Activated naive CD8-positive, alpha-beta T cell treated with anti-CD3 and anti-CD28 coated beads, Interleukin-2, amount 50 U/mL, for 24 hours (primary cell): ENCODE measurements around the gene FANCC.

Experiments used
- ATAC-seq: fragments of 150-1000 bp; cut with Tn5 transposase; one replicate; pipeline ENCODE4 v1.10.0; 2021
- DNase-seq: peaks from one replicate; pipeline ENCODE4 v3.0.0; 2021
- H3K27ac Mint-ChIP-seq: one replicate; pipeline ENCODE4 v1.8.0; 2021; ENCODE audit warnings: mild to moderate bottlenecking, mixed read lengths
- H3K27me3 Mint-ChIP-seq: one replicate; pipeline ENCODE4 v1.8.0; 2021; ENCODE audit warnings: mixed read lengths
- H3K36me3 Mint-ChIP-seq: one replicate; pipeline ENCODE4 v1.8.0; 2021; ENCODE audit warnings: low read depth, mixed read lengths
- H3K4me1 Mint-ChIP-seq: one replicate; pipeline ENCODE4 v1.8.0; 2021; ENCODE audit warnings: mixed read lengths
- H3K4me3 Mint-ChIP-seq: one replicate; pipeline ENCODE4 v1.8.0; 2021; ENCODE audit warnings: mild to moderate bottlenecking, moderate library complexity, mixed read lengths
- H3K9me3 Mint-ChIP-seq: one replicate; pipeline ENCODE4 v1.8.0; 2021; ENCODE audit warnings: mixed read lengths

Gene FANCC

DNA sequence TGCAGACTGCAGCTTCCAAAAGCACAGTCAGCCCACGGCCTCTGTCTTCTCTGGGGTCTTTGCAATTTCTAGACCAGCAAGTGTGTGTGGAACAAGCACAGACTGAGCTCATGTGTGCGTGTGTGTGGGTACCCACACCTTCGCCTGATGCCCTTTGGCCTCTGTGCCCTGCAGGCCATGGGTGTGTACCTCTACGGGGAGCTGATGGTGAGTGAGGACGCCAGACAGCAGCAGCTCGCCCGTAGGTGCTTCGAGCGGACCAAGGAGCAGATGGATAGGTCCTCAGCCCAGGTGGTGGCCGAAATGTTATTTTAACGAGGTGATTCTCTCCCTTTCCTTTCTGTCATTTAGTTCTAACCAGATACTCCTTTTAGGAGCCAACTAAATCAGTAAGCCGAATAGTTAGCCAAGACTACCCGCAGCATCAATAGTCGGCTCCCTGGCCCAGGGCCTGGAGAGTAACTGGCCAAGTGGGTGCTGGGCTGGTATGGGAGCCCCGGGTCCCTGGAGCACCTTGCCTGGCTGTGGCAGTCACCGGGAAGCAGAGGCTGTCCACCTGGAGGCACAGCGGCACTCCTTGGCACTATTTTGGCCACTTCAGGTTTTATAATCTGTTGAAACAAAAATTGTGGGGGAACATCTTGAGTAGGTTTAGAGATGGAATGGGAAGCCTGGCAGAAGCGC lies 235.0 kb downstream of the FANCC start:
- H3K27me3 Mint-ChIP-seq, result no peaks in the 10 kb centered on the region
- DNase-seq, result no peak
- H3K4me1 Mint-ChIP-seq, result no peaks in the 10 kb centered on the region
- no peak overlapping the region for H3K4me3 Mint-ChIP-seq
- H3K9me3 Mint-ChIP-seq, result no peaks in the 10 kb centered on the region
- ATAC-seq, result no peak
- H3K36me3 Mint-ChIP-seq, result peaks cover 6% of the 10 kb centered on the region
- no peak overlapping the region for H3K27ac Mint-ChIP-seq

DNA sequence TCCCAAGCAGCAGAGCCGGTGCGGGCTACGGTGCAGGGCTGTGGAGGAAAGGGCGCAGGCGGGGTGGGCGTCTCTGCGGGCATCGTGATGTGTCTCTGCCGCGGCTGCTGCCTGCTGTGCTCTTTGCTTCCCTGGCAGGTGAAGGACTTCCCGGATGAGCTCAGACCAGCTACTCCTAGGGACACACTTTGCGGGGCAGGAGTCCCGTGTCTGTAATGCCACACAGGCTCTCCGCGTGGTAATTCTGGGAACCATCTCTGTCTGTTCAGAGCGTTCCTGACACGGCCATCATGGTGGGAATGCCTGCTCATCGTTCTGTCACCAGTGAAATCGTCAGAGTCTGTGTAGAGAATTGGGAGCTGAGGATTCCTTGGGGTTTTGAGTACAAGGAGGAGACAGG lies 235.5 kb downstream of the FANCC start:
- no peak for DNase-seq
- no peak overlapping the region for H3K4me3 Mint-ChIP-seq
- no peaks in the 10 kb centered on the region for H3K4me1 Mint-ChIP-seq
- no peak overlapping the region for H3K27ac Mint-ChIP-seq
- ATAC-seq, result no peak
- H3K27me3 Mint-ChIP-seq, result no peaks in the 10 kb centered on the region
- H3K9me3 Mint-ChIP-seq, result no peaks in the 10 kb centered on the region
- peaks cover 6% of the 10 kb centered on the region for H3K36me3 Mint-ChIP-seq

DNA sequence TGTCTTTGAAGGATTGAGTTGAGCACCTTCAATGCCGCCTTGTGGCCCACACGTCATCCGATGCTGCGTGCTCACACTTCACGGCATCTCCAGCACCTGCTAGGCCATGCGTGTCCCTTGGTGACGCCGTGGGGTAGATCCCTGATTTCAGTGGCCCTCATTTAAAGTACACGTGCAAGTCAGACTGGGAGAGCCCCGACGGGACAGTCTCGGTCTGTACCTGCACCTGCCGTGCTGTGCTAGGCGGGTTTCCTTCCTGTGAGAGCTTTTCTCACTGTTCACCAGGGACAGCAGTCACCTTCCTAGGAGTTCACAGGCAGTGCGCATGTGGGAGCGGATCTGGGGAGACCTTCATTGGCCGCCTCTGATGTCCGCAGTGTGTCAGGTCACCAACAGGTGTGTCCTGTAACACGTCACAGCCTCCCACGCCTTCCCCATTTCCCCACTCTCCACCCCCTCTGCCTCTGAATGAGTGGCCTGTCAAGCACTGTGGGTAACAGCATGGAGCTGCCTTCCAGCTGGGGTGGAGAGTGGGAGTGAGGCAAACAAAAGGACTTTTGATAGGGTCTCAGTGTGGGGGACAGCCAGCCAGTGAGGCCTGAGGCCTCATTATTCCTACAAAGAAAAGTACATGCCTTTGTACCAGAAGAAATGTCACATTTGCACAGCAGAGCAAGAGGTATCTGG lies 236.4 kb downstream of the FANCC start:
- no peak for DNase-seq
- ATAC-seq, result no peak
- H3K9me3 Mint-ChIP-seq, result no peaks in the 10 kb centered on the region
- H3K4me3 Mint-ChIP-seq, result no peak overlapping the region
- no peaks in the 10 kb centered on the region for H3K4me1 Mint-ChIP-seq
- H3K36me3 Mint-ChIP-seq, result peaks cover 2% of the 10 kb centered on the region
- no peaks in the 10 kb centered on the region for H3K27me3 Mint-ChIP-seq
- no peak overlapping the region for H3K27ac Mint-ChIP-seq

DNA sequence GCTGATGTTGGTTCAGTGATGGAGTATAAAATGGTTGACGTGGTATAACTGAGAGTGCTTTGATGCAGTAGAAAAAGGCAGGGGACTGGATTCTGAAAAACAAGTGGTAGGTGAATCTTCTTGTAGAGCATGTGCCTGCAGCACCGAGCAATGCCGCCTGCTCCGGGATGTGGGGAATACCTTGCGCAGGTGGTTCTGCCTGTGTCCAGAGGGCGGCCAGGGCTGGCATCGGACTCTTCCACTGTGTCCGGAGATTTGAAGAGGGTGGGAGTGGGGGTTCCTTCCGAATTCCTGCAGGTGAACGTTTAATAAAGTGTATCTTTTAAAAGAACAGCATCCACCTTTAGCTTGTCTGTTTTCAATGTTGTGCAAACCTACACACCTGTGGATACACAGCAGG lies 238.0 kb downstream of the FANCC start:
- Mint-ChIP-seq H3K27me3 (no peaks in the 10 kb centered on the region), H3K4me3 (no peak overlapping the region), H3K36me3 (peaks cover 2% of the 10 kb centered on the region), H3K9me3 (no peaks in the 10 kb centered on the region), H3K4me1 (no peaks in the 10 kb centered on the region), H3K27ac (no peak overlapping the region)
- no peak for ATAC-seq
- DNase-seq, result no peak

GRCh38 chr9:95078939-95079338 lies 238.6 kb downstream of the FANCC start:
- no peak for DNase-seq
- no peaks in the 10 kb centered on the region for H3K4me1 Mint-ChIP-seq
- no peak overlapping the region for H3K27ac Mint-ChIP-seq
- ATAC-seq, result no peak
- H3K9me3 Mint-ChIP-seq, result no peaks in the 10 kb centered on the region
- no peak overlapping the region for H3K4me3 Mint-ChIP-seq
- no peaks in the 10 kb centered on the region for H3K27me3 Mint-ChIP-seq
- H3K36me3 Mint-ChIP-seq, result peaks cover 2% of the 10 kb centered on the region

GRCh38 chr9:95078511-95078910 lies 239.0 kb downstream of the FANCC start:
- DNase-seq (no peak), ATAC-seq (no peak)
- Mint-ChIP-seq H3K4me1 (no peaks in the 10 kb centered on the region), H3K4me3 (no peak overlapping the region), H3K9me3 (no peaks in the 10 kb centered on the region), H3K27me3 (no peaks in the 10 kb centered on the region), H3K36me3 (peaks cover 2% of the 10 kb centered on the region), H3K27ac (no peak overlapping the region)

- H3K27me3 Mint-ChIP-seq, result no peaks in the 10 kb centered on the region
- ATAC-seq, result no peak
- H3K27ac Mint-ChIP-seq, result no peak overlapping the region
- no peaks in the 10 kb centered on the region for H3K36me3 Mint-ChIP-seq
- no peak overlapping the region for H3K4me3 Mint-ChIP-seq
- no peak for DNase-seq
- H3K4me1 Mint-ChIP-seq, result no peaks in the 10 kb centered on the region
- no peaks in the 10 kb centered on the region for H3K9me3 Mint-ChIP-seq
Observed at GRCh38 chr9:95077766-95078370, 239.6 kb downstream of the FANCC start.

DNA sequence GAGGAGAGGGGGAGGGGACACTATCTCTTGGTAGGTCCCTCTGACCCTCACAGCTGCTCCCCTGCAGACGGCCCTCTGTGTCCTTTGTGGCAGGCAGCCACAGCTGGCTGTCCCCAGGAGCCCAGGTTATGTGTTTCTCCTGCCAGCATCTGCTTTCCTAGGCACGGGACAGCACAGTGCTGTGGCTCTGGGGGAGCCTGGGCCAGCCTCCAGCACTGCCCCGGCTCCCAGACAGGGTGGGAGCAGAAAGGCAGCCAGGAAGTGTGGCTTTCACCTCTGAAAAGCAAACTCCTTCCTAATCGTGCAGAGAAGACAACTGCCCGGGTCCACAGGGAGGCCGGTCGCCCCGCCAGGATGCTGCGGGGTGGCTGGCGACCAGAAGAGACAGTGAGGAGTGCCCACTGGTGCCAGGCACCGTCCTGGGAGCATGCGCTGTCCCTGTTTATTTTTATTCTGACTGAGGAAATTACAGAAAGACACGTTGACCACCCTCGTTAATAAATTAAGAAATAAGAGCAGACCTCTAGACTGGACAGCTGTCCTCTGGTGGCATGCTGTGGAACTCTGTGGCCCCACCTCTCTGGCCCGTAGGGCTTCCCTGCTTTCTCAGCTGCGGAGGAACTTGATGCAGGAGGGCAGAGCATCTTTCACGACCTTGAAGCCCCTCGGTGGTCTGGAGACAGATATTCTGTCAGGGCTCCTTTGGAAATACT lies 240.3 kb downstream of the FANCC start:
- DNase-seq (no peak), ATAC-seq (no peak)
- Mint-ChIP-seq H3K36me3 (no peaks in the 10 kb centered on the region), H3K27me3 (no peaks in the 10 kb centered on the region), H3K9me3 (no peaks in the 10 kb centered on the region), H3K4me1 (no peaks in the 10 kb centered on the region), H3K4me3 (no peak overlapping the region), H3K27ac (no peak overlapping the region)

- DNase-seq (no peak), ATAC-seq (no peak)
- Mint-ChIP-seq H3K9me3 (no peaks in the 10 kb centered on the region), H3K36me3 (no peaks in the 10 kb centered on the region), H3K4me3 (no peak overlapping the region), H3K27ac (no peak overlapping the region), H3K4me1 (no peaks in the 10 kb centered on the region), H3K27me3 (no peaks in the 10 kb centered on the region)
Observed at GRCh38 chr9:95076696-95077052, 240.8 kb downstream of the FANCC start.

GRCh38 chr9:95075700-95076099 lies 241.8 kb downstream of the FANCC start:
- Mint-ChIP-seq H3K36me3 (no peaks in the 10 kb centered on the region), H3K4me3 (no peak overlapping the region), H3K27ac (no peak overlapping the region), H3K27me3 (no peaks in the 10 kb centered on the region), H3K4me1 (no peaks in the 10 kb centered on the region), H3K9me3 (no peaks in the 10 kb centered on the region)
- ATAC-seq (no peak), DNase-seq (no peak)

DNA sequence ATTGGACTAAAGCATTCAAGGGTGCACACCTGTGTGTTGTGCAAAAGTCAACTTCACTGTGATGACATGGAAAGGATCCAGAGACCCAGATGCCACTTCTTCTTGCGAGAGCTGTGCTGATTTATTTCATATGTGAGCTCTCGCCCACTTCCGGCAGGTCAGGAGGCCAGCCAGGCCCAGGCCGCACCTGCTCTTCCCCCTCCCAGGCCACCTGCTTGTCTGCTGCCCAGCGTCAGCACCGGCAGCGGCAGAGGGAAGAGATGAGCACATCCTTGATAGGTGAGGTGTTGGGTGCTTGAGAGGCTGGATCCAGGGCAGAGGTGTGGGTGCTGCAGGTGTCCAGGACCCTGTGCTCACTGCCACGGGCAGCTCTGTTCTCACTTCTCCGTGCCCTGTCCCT lies 242.9 kb downstream of the FANCC start:
- no peak overlapping the region for H3K27ac Mint-ChIP-seq
- no peak for ATAC-seq
- H3K9me3 Mint-ChIP-seq, result no peaks in the 10 kb centered on the region
- no peak overlapping the region for H3K4me3 Mint-ChIP-seq
- no peaks in the 10 kb centered on the region for H3K36me3 Mint-ChIP-seq
- no peaks in the 10 kb centered on the region for H3K27me3 Mint-ChIP-seq
- H3K4me1 Mint-ChIP-seq, result no peaks in the 10 kb centered on the region
- no peak for DNase-seq

DNA sequence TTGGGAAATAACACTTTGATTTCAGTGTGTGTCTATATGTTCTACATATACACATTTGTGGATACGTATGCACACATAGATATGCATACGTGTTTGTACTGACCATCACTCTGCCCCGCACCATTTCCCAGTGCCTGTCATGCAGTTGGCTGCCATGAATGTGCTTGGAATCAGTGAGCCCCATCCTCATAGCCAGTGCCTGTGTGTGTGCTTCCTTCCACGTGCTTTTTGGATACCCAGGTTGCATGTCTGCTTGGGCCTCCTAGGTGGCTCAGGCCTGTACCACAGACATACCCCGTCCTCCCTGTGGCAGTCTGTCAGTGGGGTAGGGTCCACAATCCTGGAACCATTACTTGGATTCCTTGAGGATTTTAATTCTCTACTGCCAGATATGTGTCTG lies 243.6 kb downstream of the FANCC start:
- no peaks in the 10 kb centered on the region for H3K36me3 Mint-ChIP-seq
- H3K27me3 Mint-ChIP-seq, result no peaks in the 10 kb centered on the region
- ATAC-seq, result no peak
- no peak overlapping the region for H3K27ac Mint-ChIP-seq
- H3K4me3 Mint-ChIP-seq, result no peak overlapping the region
- no peak for DNase-seq
- no peaks in the 10 kb centered on the region for H3K9me3 Mint-ChIP-seq
- no peaks in the 10 kb centered on the region for H3K4me1 Mint-ChIP-seq

- H3K27me3 Mint-ChIP-seq, result no peaks in the 10 kb centered on the region
- H3K4me1 Mint-ChIP-seq, result no peaks in the 10 kb centered on the region
- no peaks in the 10 kb centered on the region for H3K9me3 Mint-ChIP-seq
- no peak overlapping the region for H3K27ac Mint-ChIP-seq
- H3K36me3 Mint-ChIP-seq, result no peaks in the 10 kb centered on the region
- DNase-seq (no peak), ATAC-seq (no peak)
- H3K4me3 Mint-ChIP-seq, result no peak overlapping the region
Observed at GRCh38 chr9:95073042-95073607, 244.4 kb downstream of the FANCC start.

DNA sequence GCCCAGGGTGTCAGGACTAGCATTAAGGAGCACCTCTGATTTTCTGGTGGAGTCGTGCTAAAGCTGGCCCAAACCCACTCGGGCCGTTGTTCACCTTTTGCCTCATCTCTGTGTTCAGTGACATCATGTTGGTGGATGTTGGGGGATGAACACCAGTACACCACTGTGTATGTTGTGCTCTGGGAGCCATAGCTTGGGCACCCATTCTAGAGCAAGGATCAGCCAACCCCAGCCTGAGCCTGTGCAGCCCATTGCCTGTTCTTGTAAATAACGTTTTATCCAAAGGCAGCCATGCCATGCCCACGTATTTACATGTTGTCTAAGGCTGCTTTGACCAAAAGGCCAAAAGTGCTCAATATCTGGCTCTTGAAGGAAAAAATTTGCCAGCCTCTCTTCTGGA lies 245.6 kb downstream of the FANCC start:
- Mint-ChIP-seq H3K27me3 (no peaks in the 10 kb centered on the region), H3K9me3 (no peaks in the 10 kb centered on the region), H3K36me3 (no peaks in the 10 kb centered on the region), H3K4me3 (no peak overlapping the region), H3K27ac (no peak overlapping the region), H3K4me1 (no peaks in the 10 kb centered on the region)
- no peak for DNase-seq
- ATAC-seq, result no peak

DNA sequence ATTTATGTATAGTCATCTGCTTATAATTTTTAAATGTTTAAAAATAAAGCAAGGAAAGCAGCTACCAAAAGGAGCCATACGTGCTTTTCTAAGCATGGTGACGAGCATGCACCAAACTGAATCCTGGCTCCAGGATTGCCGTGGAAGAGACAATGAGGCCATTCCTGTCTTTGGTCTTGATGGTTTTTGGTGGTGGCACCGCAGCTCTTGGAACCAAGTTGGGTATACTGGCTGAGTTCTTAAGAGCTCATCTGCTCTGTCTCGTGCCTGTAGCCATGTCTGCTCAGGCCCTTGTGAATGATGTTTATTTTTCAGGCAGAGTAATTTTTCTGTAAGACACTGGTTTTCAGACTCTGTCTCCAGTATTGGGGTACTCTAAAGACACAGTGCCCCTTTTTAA lies 246.1 kb downstream of the FANCC start:
- Mint-ChIP-seq H3K4me3 (no peak overlapping the region), H3K4me1 (no peaks in the 10 kb centered on the region), H3K9me3 (no peaks in the 10 kb centered on the region), H3K36me3 (no peaks in the 10 kb centered on the region), H3K27ac (no peak overlapping the region), H3K27me3 (no peaks in the 10 kb centered on the region)
- DNase-seq (no peak), ATAC-seq (no peak)
